Muscle of leg (tissue), 11 donors: ENCODE measurements around the gene ETDC. TPM values are rescaled to one million over a fixed set of nuclear protein-coding genes. Genes with fewer than 3 reads are reported as not detected.

Experiments used
- DNase-seq: peaks from one replicate; pipeline ENCODE4 v3.0.0; 2013
- H3K27ac ChIP-seq: one replicate; pipeline ENCODE4 v1.5.1; 2013; ENCODE audit warnings: mild to moderate bottlenecking, low read length, control low read depth
- H3K27me3 ChIP-seq: one replicate; pipeline ENCODE4 v1.6.1; 2013; ENCODE audit warnings: low read length; ENCODE audit not compliant: control insufficient read depth, insufficient read depth
- H3K36me3 ChIP-seq: one replicate; pipeline ENCODE4 v1.6.1; 2013; ENCODE audit warnings: low read length; ENCODE audit not compliant: control insufficient read depth, insufficient read depth
- H3K4me1 ChIP-seq: one replicate; pipeline ENCODE4 v1.6.1; 2013; ENCODE audit warnings: low read length; ENCODE audit not compliant: control insufficient read depth, insufficient read depth
- H3K4me3 ChIP-seq: one replicate; pipeline ENCODE4 v1.5.1; 2013; ENCODE audit warnings: low read length, control low read depth
- H3K9me3 ChIP-seq: replicated peaks from 2 replicates; pipeline ENCODE4 v1.6.1; 2013; ENCODE audit warnings: low read depth, low read length; ENCODE audit not compliant: control insufficient read depth
- WGBS: methylation state at CpG from one replicate; pipeline ENCODE4 v1.1.5; 2013; ENCODE audit warnings: missing lambda C conversion rate; ENCODE audit not compliant: insufficient coverage; 5-methylcytosine and 5-hydroxymethylcytosine counted together
- polyA plus RNA-seq, 8 donors: library from polyadenylated mRNA; unstranded; fragments of 120-200 nt; gene quantifications; one replicate each; pipeline versions ENCODE4 v1.2.1 to v1.2.3, GENCODE V29; 2013; ENCODE audit warnings: inconsistent platforms in 1 of 8, low replicate concordance in 1 of 8; ENCODE audit not compliant: insufficient read length in 8 of 8, insufficient read depth in 1 of 8
- total RNA-seq: library from RNA; stranded (reverse); fragments of 120-200 nt; gene quantifications from one replicate; pipeline ENCODE4 v1.2.4, GENCODE V29; 2013

The ETDC gene
- total and polyA plus RNA-seq, 9 donors: 0.80 TPM; not detected in 8

- Histone ChIP-seq H3K27ac (no peak overlapping the region), H3K4me3 (no peak overlapping the region), H3K9me3 (no peaks in the 10 kb centered on the region), H3K4me1 (peaks cover 4% of the 10 kb centered on the region), H3K36me3 (peaks cover 2% of the 10 kb centered on the region), H3K27me3 (peaks cover 9% of the 10 kb centered on the region)
- WGBS: 25% methylated on average over 1 of the region's 2 CpGs
- peak; percentile 50 for DNase-seq
These were observed 31.6 kb downstream of the ETDC start for GRCh38 chrX:135340831-135341230.

GRCh38 chrX:135345107-135345589 lies 35.9 kb downstream of the ETDC start:
- Histone ChIP-seq H3K4me3 (peak overlapping the region; percentile 69), H3K36me3 (peaks cover 12% of the 10 kb centered on the region), H3K9me3 (no peaks in the 10 kb centered on the region), H3K27me3 (peaks cover 3% of the 10 kb centered on the region), H3K4me1 (peaks cover 4% of the 10 kb centered on the region), H3K27ac (peak overlapping the region; percentile 90)
- DNase-seq: peak; percentile 68
- WGBS: 40% methylated on average over 16 of the region's 18 CpGs

DNA sequence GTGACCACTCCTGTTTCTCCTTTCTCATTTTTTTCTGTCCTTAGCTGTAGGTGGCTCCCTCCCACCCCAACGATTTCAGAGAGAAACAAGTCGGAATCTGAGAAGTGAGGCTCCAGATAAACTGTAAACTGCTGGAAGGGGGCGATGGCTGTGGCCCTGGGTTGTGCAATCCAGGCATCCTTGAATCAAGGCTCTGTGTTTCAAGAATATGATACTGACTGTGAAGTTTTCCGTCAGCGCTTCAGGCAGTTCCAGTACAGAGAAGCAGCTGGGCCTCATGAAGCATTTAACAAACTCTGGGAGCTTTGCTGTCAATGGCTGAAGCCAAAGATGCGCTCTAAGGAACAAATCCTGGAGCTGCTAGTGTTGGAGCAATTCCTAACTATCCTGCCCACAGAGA lies 37.7 kb downstream of the ETDC start:
- Histone ChIP-seq H3K27me3 (peaks cover 3% of the 10 kb centered on the region), H3K27ac (no peak overlapping the region), H3K4me1 (peaks cover 4% of the 10 kb centered on the region), H3K4me3 (no peak overlapping the region), H3K36me3 (peaks cover 22% of the 10 kb centered on the region), H3K9me3 (no peaks in the 10 kb centered on the region)
- WGBS: 75% methylated on average over 5 of the region's 6 CpGs
- no peak for DNase-seq

DNA sequence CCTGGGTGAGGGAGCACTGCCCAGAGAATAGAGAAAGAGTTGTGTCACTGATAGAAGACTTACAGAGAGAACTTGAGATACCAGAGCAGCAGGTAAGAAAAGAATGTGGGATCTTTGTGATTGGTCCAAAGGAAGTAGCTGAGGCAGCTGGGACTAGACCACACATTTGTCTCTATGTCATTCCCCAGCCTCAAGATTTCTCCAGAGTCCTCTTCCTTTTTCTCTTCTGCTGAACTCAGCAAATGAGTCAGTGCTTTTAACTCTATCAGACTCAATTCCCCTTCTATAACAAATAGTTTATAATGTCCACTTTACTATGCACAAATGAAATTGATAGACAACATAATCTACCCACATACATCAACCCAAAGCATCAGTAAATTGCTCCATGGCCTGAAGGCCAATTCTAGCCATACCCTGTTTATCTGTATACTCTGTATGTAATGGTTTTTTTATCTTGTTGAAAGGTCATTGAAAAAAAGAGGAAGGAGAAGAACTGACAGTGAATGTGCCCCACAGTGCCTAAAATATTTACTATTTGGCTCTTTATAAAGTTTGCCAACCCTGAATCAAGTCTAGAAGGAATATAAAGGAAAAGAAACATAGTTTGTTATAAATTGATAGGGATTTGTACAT lies 38.2 kb downstream of the ETDC start:
- H3K27ac ChIP-seq: no peak overlapping the region

GRCh38 chrX:135354288-135354687 lies 45.0 kb downstream of the ETDC start:
- H3K4me1 ChIP-seq: no peaks in the 10 kb centered on the region
- H3K36me3 ChIP-seq: peaks cover 18% of the 10 kb centered on the region

More for the DNA sequence above, 38.2 kb downstream of the ETDC start:
- Histone ChIP-seq H3K4me1 (peaks cover 2% of the 10 kb centered on the region), H3K27me3 (peaks cover under 1% of the 10 kb centered on the region), H3K4me3 (no peak overlapping the region), H3K9me3 (no peaks in the 10 kb centered on the region), H3K36me3 (peaks cover 22% of the 10 kb centered on the region)
- peak; percentile 17 for DNase-seq

More at GRCh38 chrX:135354288-135354687, 45.0 kb downstream of the ETDC start:
- H3K27ac ChIP-seq: no peak overlapping the region
- no peak overlapping the region for H3K4me3 ChIP-seq
- H3K27me3 ChIP-seq: peaks cover 2% of the 10 kb centered on the region
- no peak for DNase-seq
- H3K9me3 ChIP-seq: no peaks in the 10 kb centered on the region

Other genes with a start within 250 kb of the ETDC start
- gene SMIM10L2B, start 210.8 kb upstream of the ETDC start, total RNA-seq: 4.9 TPM
- gene SMIM10L2B, start 210.8 kb upstream of the ETDC start, polyA plus RNA-seq: 10 to 100 TPM in 1 of 8 donors, 1 to 10 TPM in 7; 1.1 to 11.1 (median 3.1) TPM
- not detected for gene ETDB, start 189.0 kb upstream of the ETDC start, total RNA-seq
- not detected for gene ETDB, start 189.0 kb upstream of the ETDC start, polyA plus RNA-seq
- 0.27 TPM for gene CT55, start 138.1 kb upstream of the ETDC start, total RNA-seq
- under 1 TPM in 7 of 8 donors, not detected in 1; 0.11 to 0.62 (median 0.23) TPM for gene CT55, start 138.1 kb upstream of the ETDC start, polyA plus RNA-seq
- not detected for gene ETDA, start 57.4 kb upstream of the ETDC start, total RNA-seq
- gene ETDA, start 57.4 kb upstream of the ETDC start, polyA plus RNA-seq: not detected
- gene ZNF75D, start 34.6 kb downstream of the ETDC start, total RNA-seq: 9.3 TPM
- 10 to 100 TPM in 5 of 8 donors, 1 to 10 TPM in 3; 7.8 to 16.0 (median 11.0) TPM for gene ZNF75D, start 34.6 kb downstream of the ETDC start, polyA plus RNA-seq
- gene ZNF449, start 35.3 kb downstream of the ETDC start, total RNA-seq: 15.5 TPM
- 10 to 100 TPM in 7 of 8 donors, 1 to 10 TPM in 1; 8.2 to 15.0 (median 11.1) TPM for gene ZNF449, start 35.3 kb downstream of the ETDC start, polyA plus RNA-seq
- gene SMIM10L2A, start 112.5 kb downstream of the ETDC start, total RNA-seq: 1.6 TPM
- 1 to 10 TPM; 1.9 to 2.8 (median 2.3) TPM for gene SMIM10L2A, start 112.5 kb downstream of the ETDC start, polyA plus RNA-seq
- gene INTS6L, start 211.2 kb downstream of the ETDC start, total RNA-seq: 11.3 TPM
- 10 to 100 TPM in 5 of 8 donors, 1 to 10 TPM in 3; 7.6 to 16.1 (median 11.5) TPM for gene INTS6L, start 211.2 kb downstream of the ETDC start, polyA plus RNA-seq